A549 (cell line): ENCODE results near the gene RUNDC1.

Experiments
- EP300 ChIP-seq, 2 experiments: fragments of >200 bp; sonication (Bioruptor Twin); formaldehyde crosslinking; IDR thresholded peaks; 2 replicates in 1 of 2; 3 replicates in 1 of 2; pipeline ENCODE4 v1.6.1; 2016 to 2017
- NR3C1 ChIP-seq: fragments of >200 bp; sonication (Bioruptor Twin); formaldehyde crosslinking; IDR thresholded peaks from 3 replicates; pipeline ENCODE4 v1.6.1; 2017
- POLR2A ChIP-seq: IDR thresholded peaks from 2 replicates; pipeline ENCODE4 v1.6.1; 2012; ENCODE audit warnings: mild to moderate bottlenecking, low read length
- RAD21 ChIP-seq, 2 experiments: fragments of >200 bp in 1 of 2; sonication (Bioruptor Twin) in 1 of 2; formaldehyde crosslinking in 1 of 2; IDR thresholded peaks in 1 of 2; conservative IDR thresholded peaks in 1 of 2; 2 replicates in 1 of 2; 3 replicates in 1 of 2; pipeline ENCODE4 v1.6.1; 2012 to 2018; ENCODE audit warnings: inconsistent platforms in 1 of 2
- RFX5 ChIP-seq: fragments of 450-650 bp; IDR thresholded peaks from 2 replicates; pipeline ENCODE4 v1.7.1; 2014; ENCODE audit warnings: antibody characterized with exemption, mild to moderate bottlenecking, moderate library complexity
- SMC3 ChIP-seq: fragments of >200 bp; sonication (Bioruptor Twin); formaldehyde crosslinking; IDR thresholded peaks from 3 replicates; pipeline ENCODE4 v1.6.1; 2018; ENCODE audit warnings: inconsistent platforms
- TF ChIP-seq, protein P1 (sequence below): IDR thresholded peaks from 2 replicates; pipeline ENCODE4 v1.6.1; 2012
- TF ChIP-seq, protein P2 (sequence below): IDR thresholded peaks from 2 replicates; pipeline ENCODE4 v1.6.1; 2012
- TF ChIP-seq, protein P3 (sequence below): fragments of >200 bp; sonication (Bioruptor Twin); formaldehyde crosslinking; IDR thresholded peaks from 3 replicates; pipeline ENCODE4 v1.5.1; 2016

DNA sequence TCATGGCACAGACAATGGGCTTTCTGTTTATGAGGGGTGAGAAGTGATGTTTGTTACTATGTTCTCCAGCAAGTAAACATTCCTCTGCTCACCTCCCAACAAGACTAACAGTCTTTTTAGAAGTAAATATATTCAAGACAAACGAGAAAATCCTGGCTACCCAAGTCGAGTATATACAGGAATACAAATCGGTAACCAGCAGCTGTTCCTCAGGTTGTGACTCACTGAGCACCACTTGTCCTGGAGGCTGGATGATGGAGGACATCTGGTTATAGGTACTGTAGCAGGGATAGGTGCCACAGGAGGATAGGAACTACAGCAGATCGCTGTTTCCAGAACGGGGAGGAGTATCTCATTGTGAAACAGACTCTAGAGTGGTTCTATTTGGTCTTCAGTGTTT lies 12.5 kb downstream of the RUNDC1 start:
- TF ChIP-seq NR3C1 (no peak), SMC3 (no peak), POLR2A (no peak), EP300 (IDR thresholded peaks at IDR 0.05) (no peak), RAD21 (conservative IDR thresholded peaks at IDR 0.05 in 1 of 2, IDR thresholded peaks at IDR 0.05 in 1 of 2) (no peak), RFX5 (no peak)
- TF ChIP-seq, protein P1, sequence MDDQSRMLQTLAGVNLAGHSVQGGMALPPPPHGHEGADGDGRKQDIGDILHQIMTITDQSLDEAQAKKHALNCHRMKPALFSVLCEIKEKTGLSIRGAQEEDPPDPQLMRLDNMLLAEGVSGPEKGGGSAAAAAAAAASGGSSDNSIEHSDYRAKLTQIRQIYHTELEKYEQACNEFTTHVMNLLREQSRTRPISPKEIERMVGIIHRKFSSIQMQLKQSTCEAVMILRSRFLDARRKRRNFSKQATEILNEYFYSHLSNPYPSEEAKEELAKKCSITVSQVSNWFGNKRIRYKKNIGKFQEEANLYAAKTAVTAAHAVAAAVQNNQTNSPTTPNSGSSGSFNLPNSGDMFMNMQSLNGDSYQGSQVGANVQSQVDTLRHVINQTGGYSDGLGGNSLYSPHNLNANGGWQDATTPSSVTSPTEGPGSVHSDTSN, result no peak
- TF ChIP-seq, protein P2, sequence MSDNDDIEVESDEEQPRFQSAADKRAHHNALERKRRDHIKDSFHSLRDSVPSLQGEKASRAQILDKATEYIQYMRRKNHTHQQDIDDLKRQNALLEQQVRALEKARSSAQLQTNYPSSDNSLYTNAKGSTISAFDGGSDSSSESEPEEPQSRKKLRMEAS, result no peak
- TF ChIP-seq, protein P3, sequence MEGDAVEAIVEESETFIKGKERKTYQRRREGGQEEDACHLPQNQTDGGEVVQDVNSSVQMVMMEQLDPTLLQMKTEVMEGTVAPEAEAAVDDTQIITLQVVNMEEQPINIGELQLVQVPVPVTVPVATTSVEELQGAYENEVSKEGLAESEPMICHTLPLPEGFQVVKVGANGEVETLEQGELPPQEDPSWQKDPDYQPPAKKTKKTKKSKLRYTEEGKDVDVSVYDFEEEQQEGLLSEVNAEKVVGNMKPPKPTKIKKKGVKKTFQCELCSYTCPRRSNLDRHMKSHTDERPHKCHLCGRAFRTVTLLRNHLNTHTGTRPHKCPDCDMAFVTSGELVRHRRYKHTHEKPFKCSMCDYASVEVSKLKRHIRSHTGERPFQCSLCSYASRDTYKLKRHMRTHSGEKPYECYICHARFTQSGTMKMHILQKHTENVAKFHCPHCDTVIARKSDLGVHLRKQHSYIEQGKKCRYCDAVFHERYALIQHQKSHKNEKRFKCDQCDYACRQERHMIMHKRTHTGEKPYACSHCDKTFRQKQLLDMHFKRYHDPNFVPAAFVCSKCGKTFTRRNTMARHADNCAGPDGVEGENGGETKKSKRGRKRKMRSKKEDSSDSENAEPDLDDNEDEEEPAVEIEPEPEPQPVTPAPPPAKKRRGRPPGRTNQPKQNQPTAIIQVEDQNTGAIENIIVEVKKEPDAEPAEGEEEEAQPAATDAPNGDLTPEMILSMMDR, result no peak
